GM18526 (cell line): ENCODE measurements around the gene TRIO.

Source experiments
- POLR2A ChIP-seq: IDR thresholded peaks from 3 replicates; pipeline ENCODE4 v1.6.1; 2011; ENCODE audit not compliant: insufficient read length; ENCODE audit errors: extremely low read depth

The TRIO gene

DNA sequence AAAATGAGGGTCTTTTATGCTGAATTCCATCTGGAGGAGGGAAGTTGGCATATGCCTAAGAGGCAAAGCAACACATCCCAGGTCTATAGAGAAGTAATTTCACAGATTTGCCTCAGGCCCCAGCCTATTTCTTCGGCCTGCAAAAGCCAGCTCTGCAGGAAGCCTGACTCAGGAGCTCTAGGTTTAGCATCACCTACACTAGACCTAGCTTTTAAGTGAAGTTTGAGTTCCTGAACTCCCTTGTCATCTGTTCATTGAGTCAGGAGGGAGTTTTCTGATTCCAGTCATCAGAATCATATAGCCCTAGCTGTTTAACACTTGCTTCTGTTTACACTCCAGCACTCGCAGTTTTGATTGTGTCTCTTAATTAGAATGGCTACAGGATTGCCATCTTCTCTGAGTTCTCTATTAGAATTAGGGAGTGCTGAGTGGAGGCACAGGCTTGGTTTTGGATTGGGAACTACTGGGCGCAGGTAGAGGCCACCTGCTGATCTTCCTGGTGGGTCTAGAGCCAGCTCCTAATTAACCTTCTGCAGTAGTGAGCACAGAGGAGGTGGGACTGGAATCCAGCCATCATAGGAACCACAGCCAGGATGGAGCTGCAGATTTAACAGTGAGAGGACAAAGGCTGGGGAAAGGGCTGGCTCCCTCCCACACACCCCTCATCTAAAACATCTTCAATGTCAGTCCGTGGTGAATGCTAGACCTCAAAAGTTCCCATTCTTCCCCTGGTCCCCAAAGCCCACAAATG is 179.5 kb downstream of the TRIO start:
- no peak for TF ChIP-seq POLR2A

DNA sequence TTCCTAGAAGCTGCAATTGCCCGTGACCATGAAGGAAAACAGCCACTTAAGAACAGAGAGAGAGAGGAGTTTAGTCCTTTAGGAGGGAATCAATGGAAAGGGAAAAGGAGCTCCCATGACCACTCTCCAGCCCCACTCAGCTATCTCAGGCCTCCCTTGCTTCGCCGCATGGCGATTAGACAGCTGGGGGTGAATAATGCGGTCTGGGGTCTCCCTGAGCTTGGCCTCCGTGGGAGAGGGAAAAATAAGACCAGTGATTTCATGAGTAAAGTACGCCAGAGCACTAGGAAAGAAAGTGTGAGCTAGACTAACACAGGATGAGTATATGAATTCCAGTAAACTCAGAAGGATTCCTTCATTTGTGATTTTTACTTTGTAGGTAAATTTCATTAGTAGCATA is 180.3 kb downstream of the TRIO start:
- no peak for TF ChIP-seq POLR2A

DNA sequence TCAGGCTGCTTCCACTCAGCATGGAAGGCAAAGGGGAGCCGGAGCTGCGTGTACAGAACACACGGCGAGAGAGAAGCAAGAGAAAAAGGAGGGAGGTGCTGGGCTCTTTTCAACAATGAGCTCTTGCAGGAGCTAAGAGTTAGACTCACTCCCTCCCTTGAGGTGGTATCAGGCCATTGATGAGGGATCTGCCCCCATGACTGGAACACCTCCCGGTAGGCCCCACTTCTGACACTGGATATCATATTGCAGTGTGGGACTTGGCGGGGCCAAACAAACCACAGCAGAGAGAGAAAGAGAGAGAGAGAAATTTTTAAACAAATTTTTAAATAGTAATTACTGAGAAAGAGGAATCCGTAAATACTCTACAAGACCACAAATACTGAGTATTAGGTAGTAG is 182.2 kb downstream of the TRIO start:
- no peak for TF ChIP-seq POLR2A

DNA sequence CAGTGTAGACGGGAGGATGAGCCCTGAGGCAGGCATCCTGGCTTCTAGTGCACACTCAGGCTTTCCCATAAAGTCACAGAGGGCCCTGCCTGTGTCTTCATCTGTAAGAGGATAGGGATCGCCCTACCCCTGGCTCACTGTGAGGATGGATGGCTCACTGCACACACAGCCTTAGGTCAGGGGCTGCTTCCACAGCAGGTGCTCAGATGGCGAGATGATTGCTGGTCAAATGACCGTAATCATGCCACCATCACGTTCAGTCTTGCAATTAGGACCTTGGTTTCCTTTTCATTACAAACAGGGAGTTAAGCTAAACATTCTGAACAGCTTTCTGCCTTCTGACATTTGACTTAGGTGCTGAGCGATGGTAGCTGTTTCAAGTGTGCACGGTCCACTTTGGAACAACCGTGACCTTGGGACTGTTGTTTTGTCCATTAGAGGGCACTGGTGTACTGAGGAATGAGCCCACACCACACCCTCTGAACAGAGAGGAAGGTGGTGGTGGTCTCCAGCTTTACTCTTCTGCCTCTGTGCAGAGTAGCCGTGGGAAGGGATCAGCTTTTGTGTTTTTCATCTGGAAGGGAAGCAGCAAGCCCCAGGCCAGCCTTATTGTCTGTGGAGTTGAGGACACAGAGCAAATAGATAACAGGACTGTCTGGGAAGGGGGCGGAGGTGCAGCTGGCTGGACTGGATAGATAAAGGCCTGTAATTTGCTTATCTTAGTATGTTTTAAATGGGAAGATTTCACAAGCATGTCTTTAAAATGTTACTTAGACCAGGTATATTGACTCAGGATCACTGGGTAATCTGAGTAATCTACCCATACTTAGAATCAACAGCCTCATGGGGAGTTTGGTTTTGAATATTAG is 183.1 kb downstream of the TRIO start:
- TF ChIP-seq POLR2A, result no peak

DNA sequence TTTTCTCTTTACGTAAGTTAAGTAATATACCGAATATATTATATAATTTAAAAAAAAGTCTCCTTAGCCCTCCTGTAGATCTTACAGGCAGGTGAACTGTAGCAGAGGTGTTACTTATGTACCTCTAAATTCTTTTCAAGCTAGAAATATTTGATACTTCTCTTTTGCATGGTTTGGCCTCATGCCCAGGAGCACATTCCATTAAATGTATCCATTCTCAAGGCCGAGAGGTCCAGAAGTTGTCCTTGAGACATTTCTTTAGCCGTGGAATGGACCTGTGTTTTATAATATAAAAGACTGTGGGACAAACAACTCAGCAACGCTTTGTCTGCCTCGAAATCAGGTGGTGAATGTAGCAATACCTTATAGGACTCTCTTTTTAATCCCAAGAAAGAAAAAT is 184.5 kb downstream of the TRIO start:
- TF ChIP-seq POLR2A, result no peak

DNA sequence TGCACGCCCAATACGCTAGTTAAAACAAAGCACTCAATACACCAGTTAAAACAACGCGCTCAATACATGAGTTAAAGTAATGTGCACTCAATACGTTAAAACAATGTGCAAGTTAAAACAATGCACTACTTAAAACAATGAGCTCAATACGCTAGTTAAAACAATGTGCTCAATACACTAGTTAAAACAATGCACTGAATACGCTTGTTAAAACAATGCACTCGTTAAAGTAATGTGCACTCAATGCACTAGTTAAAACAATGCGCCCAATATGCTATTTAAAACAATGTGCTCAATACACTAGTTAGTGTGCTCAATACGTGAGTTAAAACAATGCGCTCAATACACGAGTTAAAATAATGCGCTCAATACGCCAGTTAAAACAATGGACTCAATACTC is 185.0 kb downstream of the TRIO start:
- TF ChIP-seq POLR2A, result no peak

DNA sequence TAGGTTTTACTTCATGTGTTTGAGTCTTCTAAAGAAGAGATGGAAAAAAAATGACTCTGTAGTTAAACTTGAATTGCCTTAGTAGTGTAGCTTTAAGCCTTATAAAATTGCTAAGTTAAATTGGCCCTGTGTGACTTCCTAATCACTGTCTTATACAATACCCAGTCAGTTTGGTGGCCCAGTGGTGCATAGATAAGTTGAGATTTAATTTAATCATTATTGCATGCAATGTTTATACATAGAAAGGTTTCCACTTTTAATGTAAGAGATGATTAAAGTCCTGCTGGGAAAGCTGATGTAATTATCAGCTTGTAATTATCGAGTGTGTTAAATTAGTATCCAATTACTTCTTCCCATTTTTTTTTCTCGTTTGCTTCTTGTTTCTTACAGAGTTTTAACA is 187.1 kb downstream of the TRIO start:
- no peak for TF ChIP-seq POLR2A

DNA sequence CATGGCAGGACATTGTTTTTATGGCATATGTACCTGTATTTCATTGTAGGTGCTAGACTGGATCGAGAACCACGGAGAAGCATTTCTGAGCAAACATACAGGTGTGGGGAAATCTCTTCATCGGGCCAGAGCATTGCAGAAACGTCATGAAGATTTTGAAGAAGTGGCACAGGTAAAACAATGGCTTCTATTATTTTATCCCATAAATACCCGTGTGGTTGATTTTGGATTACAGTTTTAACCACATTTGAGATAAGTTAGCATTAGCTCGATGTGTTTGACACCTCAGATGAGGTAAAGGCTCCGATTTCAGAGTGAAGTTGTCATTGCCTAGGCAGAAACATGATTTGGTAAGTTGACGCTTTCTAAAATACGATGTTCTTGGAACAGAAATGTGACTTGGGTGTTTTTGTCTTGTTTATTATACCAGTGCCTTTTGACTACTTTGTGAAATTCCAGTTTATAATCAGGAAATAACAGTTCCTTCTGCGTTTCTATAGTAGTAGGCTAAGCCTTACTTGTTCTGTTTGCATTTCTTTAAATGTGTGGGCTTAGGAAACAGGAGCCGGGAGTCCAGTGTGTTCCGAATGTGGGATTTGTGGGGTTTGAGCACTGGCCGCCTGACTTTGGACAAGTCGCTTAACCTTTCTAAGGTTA is 187.7 kb downstream of the TRIO start:
- TF ChIP-seq POLR2A, result no peak

DNA sequence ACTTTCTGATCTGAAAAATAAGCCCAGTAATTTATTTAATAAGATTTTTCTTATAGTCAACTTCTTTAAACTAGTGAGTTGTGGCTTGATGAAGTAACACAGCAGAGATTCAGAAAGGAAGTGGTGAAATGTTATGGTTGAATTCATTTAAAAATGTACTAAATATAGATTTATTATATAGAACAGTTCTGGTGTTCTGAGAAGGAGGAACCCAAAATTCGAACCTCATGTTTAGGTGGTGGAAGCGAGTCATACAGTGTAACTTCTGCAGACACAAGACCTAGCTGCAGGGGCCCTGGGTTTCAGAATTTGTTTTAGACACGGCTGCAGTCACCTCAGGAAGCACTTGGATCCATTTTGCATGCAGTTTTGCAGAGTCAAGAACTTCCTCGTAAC is 188.2 kb downstream of the TRIO start:
- TF ChIP-seq POLR2A, result no peak

DNA sequence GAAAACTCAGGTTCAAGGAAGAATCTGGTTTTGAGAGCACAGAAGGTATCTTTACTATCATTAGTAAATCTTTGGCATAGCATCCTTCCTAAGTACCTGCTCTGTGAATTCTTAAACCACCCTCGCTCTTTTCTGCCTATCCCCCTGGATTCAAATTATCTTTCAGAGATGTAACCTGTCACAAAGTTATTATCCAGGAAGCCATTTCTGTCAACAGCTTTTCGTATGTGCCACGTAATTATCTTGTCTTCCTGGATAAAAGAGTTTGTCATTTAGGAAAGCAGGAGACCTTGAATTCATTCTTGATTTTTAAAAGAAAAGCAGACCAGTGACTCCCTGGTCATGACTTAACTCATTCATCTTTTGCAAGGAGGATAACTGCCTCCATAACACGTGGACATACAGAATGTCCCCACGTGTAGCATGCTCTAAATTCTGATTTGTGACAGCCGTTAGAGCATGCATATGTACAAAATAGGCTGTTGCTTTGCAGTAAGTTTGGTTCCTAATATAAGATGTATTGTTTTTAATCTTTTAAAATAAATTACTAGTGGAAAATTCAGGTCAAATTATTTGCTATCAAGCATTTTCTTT is 189.0 kb downstream of the TRIO start:
- no peak for TF ChIP-seq POLR2A

DNA sequence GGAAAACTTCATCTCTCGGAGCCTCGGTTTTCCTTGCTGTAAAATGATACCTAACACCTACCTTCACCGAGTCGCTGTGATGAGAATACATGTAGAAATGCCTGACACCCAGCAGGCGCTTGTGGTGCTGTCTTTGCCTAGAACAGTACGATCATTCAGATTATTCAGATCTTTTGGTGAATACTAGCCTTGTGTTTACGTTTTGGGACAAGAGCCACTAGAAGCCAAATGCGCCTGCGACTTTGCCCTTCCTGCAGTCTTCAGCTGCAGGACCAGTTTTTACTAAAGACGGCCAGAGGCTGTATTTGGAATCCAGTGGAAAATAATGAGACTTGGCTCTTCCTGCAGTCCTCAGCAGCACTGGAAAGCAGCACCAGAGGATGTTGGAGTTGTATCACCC is 189.6 kb downstream of the TRIO start:
- no peak for TF ChIP-seq POLR2A

DNA sequence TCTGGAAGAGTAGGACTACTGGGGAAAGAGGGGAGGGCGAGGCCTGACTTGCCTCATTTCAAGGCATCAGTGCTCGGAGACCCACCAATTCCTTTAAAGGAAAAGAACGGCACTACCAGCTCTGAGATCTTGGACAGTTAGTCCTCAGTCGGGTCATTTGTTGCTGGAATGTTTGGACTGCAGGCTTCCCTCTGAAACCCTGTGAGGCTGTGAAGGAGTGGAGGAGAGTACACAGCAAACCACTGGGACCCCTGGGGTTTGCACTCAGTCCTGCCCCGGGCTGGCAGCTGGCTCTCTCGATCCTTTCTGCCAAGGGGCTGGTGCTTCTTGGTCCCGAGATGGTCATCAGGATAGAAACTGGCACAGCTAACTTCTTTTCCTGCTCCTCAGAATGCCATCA is 194.5 kb downstream of the TRIO start:
- TF ChIP-seq POLR2A, result no peak

DNA sequence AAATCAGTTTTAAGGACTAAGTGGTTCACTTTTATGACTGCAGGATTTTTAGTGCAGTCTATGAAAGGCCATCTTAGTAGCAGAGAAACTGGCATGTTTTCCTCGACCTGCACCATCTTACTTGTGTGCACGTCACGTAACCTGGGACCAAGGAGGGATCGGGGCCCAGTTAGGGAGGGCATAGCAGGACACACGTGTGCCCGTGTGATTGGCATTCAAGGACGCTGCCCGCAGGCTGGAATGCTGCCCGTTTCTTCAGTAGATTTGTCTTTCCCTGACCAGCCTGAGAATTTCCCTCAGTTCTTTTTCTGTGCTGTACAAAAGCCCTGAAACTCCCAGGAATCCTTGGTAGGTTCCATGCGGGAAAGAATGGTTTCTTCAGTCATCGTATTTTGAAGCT is 196.3 kb downstream of the TRIO start:
- no peak for TF ChIP-seq POLR2A

DNA sequence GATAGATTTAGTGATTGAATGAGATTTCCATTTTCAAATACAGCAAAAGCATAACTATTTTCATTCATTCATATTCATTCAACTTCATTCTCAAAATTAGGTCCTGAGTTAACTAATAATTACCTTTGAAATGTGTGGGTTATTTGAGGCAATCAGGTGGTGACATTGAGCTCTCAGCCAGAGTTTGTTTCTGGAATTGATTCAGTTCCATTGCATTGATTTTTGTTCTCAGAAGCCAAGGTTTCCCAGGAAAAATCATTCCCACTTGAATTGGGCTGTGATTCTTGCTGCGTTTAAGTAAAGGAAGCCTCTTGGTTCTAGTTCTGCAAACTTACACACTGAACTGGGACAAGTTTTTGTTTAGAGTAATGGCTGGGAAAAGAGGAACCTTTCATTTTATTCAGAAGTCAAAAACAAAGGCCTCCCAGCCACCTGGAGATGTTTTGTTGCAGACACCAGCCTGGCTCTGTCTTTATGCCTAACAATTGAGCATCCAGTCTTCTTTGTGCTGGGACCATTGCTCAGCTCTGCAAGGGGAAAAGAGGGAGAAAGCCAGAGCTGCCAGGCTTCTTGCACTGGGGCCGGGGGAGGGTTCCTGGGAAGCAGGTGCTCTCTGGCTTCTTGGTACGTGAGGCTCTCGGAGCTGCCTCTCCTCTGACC is 198.6 kb downstream of the TRIO start:
- TF ChIP-seq POLR2A, result no peak

DNA sequence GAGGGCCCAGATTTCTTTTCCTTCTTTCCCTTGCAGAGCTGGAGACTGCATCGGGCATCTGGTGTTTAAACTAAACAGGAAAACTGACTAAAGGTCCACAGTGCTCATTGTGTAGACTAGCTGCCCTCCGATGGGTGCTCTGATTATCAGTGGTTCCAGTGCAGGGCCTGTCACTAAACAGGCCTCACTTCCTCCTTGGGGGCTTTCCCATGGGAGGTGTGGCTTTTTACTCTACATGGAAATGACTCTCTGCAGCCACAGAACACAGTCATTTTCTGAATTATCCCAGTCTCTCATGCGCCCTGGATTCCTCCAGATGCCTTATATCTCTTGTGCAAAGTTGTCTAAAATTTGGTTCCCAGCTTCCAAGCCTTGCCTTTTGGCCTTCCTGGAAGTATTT is 199.2 kb downstream of the TRIO start:
- TF ChIP-seq POLR2A, result no peak

DNA sequence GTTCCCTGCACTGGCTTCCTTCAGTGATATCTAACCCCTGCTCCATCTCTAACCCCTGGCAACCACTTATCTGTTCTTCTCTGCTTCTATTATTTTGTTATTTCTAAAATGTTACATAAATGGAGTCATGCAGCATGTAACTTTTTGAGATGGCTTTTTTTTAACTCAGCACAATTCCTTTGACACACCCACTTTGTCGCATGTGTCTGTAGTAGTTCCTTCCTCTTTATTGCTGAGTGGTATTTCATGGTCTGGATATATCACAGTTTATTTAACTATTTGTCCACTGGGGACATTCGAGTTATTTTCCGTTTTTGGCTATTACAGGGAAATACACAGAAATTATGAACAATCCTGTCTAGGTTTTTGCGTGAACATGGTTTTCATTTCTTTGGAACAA is 200.2 kb downstream of the TRIO start:
- TF ChIP-seq POLR2A, result no peak

DNA sequence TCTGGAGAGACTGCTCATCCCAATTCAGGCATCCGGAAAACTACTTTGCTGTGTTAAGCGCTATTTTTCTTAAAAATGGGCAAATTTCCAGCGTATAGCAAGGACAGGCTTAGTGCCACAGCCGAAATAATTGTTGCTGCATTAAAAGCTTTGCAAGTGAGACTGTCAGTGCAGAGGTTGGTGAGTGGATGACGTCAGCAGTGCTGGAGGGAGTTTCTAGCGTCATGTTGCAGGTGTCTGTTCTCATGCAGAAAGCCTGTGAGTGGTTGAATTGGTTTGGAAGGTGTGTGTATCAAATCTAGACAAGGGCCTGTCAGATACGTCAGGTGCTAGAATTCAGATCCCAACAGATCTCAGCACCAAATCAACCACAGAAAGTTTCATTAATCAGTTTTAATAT is 204.4 kb downstream of the TRIO start:
- TF ChIP-seq POLR2A, result no peak
